Lower leg skin (tissue), 4 donors: ENCODE data around the gene SLC25A17. TPM values are rescaled to one million over a fixed set of nuclear protein-coding genes. Genes with fewer than 3 reads are reported as not detected.
"Not testable (repeated sequence)": the region's sequence is repeated elsewhere in the genome, so short reads cannot be mapped to it uniquely, and the experiment has no call there.

Source experiments
- DNase-seq, 2 donors: peaks; one replicate each; pipeline ENCODE4 v3.0.0-alpha.2; 2019; ENCODE audit warnings: low spot score in 2 of 2
- H3K4me3 ChIP-seq: fragments of 200-600 bp; sonication (generic); 2 replicates; pipeline ENCODE4 v1.5.1; 2017; ENCODE audit warnings: mild to moderate bottlenecking, low read depth; ENCODE audit not compliant: poor library complexity, severe bottlenecking
- CTCF ChIP-seq, 3 donors: fragments of 450-650 bp; IDR thresholded peaks; one replicate each; pipeline ENCODE4 v1.5.1; 2016; ENCODE audit warnings: antibody characterized with exemption in 3 of 3, mild to moderate bottlenecking in 3 of 3, moderate library complexity in 2 of 3
- POLR2A ChIP-seq, 2 donors: fragments of 450-650 bp; IDR thresholded peaks; one replicate each; pipeline ENCODE4 v1.6.1; 2016 to 2017; ENCODE audit warnings: antibody characterized with exemption in 2 of 2, mild to moderate bottlenecking in 1 of 2, moderate library complexity in 1 of 2
- WGBS, 2 donors: methylation state at CpG; one replicate each; pipeline ENCODE4 v1.1.5; 2018; 5-methylcytosine and 5-hydroxymethylcytosine counted together
- intact Hi-C: fragments of 100-400 bp; cut with DNase I; formaldehyde crosslinking; loops from one replicate; pipeline ENCODE4 v1.15.0; 2023; ENCODE audit warnings: low total_unique reads
- total RNA-seq, 4 donors: library from RNA; depleted of rRNA; stranded (reverse); fragments of >200 nt; gene quantifications; one replicate each; pipeline ENCODE4 v1.1.0, GENCODE V29; 2016

Gene SLC25A17
- total RNA-seq, 4 donors from 2014 or later = 15.4 to 23.0 (median 19.5) TPM

GRCh38 chr22:40856513-40857308 lies 37.6 kb upstream of the SLC25A17 start, which contains the start of the genes ST13 and XPNPEP3:
Gene ST13, minus strand, starts transcription at chr22:40856639. Its CDS starts 99 bp downstream, at chr22:40856540.
Gene XPNPEP3, plus strand, starts transcription at chr22:40857148. Its CDS starts 34 bp downstream, at chr22:40857182.
- WGBS, 2 donors = 0 to 1% methylated on average over 62 of the region's 63 CpGs
- TF ChIP-seq POLR2A (IDR thresholded peaks at IDR 0.05) = peak in 1 of 2 donors; percentile 78
- no peak for TF ChIP-seq CTCF (IDR thresholded peaks at IDR 0.05)
- intact Hi-C loops = no loop called here
- DNase-seq = peak; percentile 98 to 100
- H3K4me3 ChIP-seq = peak within 1 kb of the TSS; percentile 97

- TF ChIP-seq POLR2A (IDR thresholded peaks at IDR 0.05) = no peak
- no peak for TF ChIP-seq CTCF (IDR thresholded peaks at IDR 0.05)
- no peak for DNase-seq
- intact Hi-C loops = no loop called here
- peak overlapping the region; percentile 97 for H3K4me3 ChIP-seq
- WGBS, 2 donors = 0 to 1% methylated on average over 22 to 29 of the region's 29 CpGs
These were observed 36.9 kb upstream of the SLC25A17 start for GRCh38 chr22:40855979-40856512.

- 24 to 26% methylated on average over 20 of the region's 20 CpGs for WGBS, 2 donors
These were observed 36.2 kb upstream of the SLC25A17 start for GRCh38 chr22:40855071-40855978.

GRCh38 chr22:40853961-40854360 lies 34.8 kb upstream of the SLC25A17 start:
- WGBS, 2 donors = 31 to 33% methylated on average over 3 of the region's 3 CpGs
- no peak overlapping the region for H3K4me3 ChIP-seq
- TF ChIP-seq CTCF (IDR thresholded peaks at IDR 0.05) (no peak), POLR2A (IDR thresholded peaks at IDR 0.05) (no peak)
- intact Hi-C loops = no loop called here
- no peak for DNase-seq

More at GRCh38 chr22:40855071-40855978, 36.2 kb upstream of the SLC25A17 start:
- intact Hi-C loops = no loop called here
- DNase-seq = peak in 1 of 2 donors; percentile 26
- peak overlapping the region; percentile 97 for H3K4me3 ChIP-seq
- TF ChIP-seq CTCF (IDR thresholded peaks at IDR 0.05) = no peak
- TF ChIP-seq POLR2A (IDR thresholded peaks at IDR 0.05) = no peak

GRCh38 chr22:40853333-40853732 lies 34.2 kb upstream of the SLC25A17 start:
- DNase-seq = no peak
- intact Hi-C loops = no loop called here
- TF ChIP-seq CTCF (IDR thresholded peaks at IDR 0.05) = no peak
- no peak for TF ChIP-seq POLR2A (IDR thresholded peaks at IDR 0.05)
- WGBS, 2 donors = 53 to 61% methylated on average over 1 of the region's 1 CpG
- H3K4me3 ChIP-seq = no peak overlapping the region

- WGBS, 2 donors = 90 to 92% methylated on average over 11 of the region's 11 CpGs
- intact Hi-C loops = not testable (repeated sequence)
These were observed 26.7 kb upstream of the SLC25A17 start for GRCh38 chr22:40845816-40846215.

More at GRCh38 chr22:40845816-40846215, 26.7 kb upstream of the SLC25A17 start:
- not testable (repeated sequence) for H3K4me3 ChIP-seq, DNase-seq
